ENCODE measurements around the gene BCL10.

GRCh38 chr1:85322655-85323054 lies 46.2 kb upstream of the BCL10 start:
- TF ChIP-seq CTCF (IDR thresholded peaks at IDR 0.05) (no peak), POLR2A (IDR thresholded peaks at IDR 0.05) (no peak)
